Stomach (tissue), 9 donors: Measurements from ENCODE around the gene TSHZ2. TPM values are rescaled to one million over a fixed set of nuclear protein-coding genes. Genes with fewer than 3 reads are reported as not detected.

Experiments
- DNase-seq, 2 donors: peaks; one replicate each; pipeline versions ENCODE4 v3.0.0 to v3.0.0-alpha.2; 2013 to 2019
- H3K27ac ChIP-seq, 5 donors: fragments of 200-600 bp in 4 of 5; sonication (generic) in 4 of 5; one replicate each; pipeline ENCODE4 v1.5.1; 2013 to 2019; ENCODE audit warnings: mild to moderate bottlenecking in 1 of 5, moderate library complexity in 1 of 5
- H3K27me3 ChIP-seq, 3 donors: fragments of 200-600 bp; sonication (generic); one replicate each; pipeline ENCODE4 v1.5.1; 2017 to 2019; ENCODE audit warnings: mixed run types in 1 of 3
- H3K36me3 ChIP-seq, 4 donors: fragments of 200-600 bp; sonication (generic); 1 replicate in 3 of 4; 2 replicates in 1 of 4; pipeline ENCODE4 v1.5.1; 2016 to 2019
- H3K4me1 ChIP-seq, 4 donors: fragments of 200-600 bp; sonication (generic); one replicate each; pipeline ENCODE4 v1.5.1; 2016 to 2019
- H3K4me3 ChIP-seq, 4 donors: fragments of 200-600 bp; sonication (generic) in 3 of 4; one replicate each; pipeline ENCODE4 v1.5.1; 2016 to 2019; ENCODE audit warnings: mild to moderate bottlenecking in 1 of 4
- H3K9me3 ChIP-seq, 4 donors: fragments of 200-600 bp; sonication (generic); one replicate each; pipeline ENCODE4 v1.5.1; 2016 to 2019
- EP300 ChIP-seq: sonication (generic); formaldehyde crosslinking; IDR thresholded peaks from one replicate; pipeline ENCODE4 v1.6.1; 2017; ENCODE audit warnings: antibody characterized with exemption
- POLR2A ChIP-seq, 4 donors: fragments of 450-650 bp; IDR thresholded peaks; one replicate each; pipeline ENCODE4 v1.6.1; 2016; ENCODE audit warnings: antibody characterized with exemption in 4 of 4, control low read depth in 2 of 4, mild to moderate bottlenecking in 1 of 4, moderate library complexity in 1 of 4
- POLR2AphosphoS5 ChIP-seq, 3 donors: sonication (generic); formaldehyde crosslinking; IDR thresholded peaks; one replicate each; pipeline ENCODE4 v1.6.1; 2016; ENCODE audit warnings: antibody characterized with exemption in 3 of 3
- WGBS, 5 donors: extraction: QIAGEN DNeasy Blood & Tissue Kit in 3 of 5; methylation state at CpG; one replicate each; pipeline versions ENCODE4 v1.1.5 to v1.1.7; 2013 to 2018; 5-methylcytosine and 5-hydroxymethylcytosine counted together
- intact Hi-C: fragments of 100-400 bp; cut with DNase I; formaldehyde crosslinking; loops from one replicate; pipeline ENCODE4 v1.15.1; 2023; ENCODE audit warnings: low total_unique reads
- polyA plus RNA-seq, 3 donors: library from polyadenylated mRNA; stranded (reverse); fragments of 200-250 nt; gene quantifications; one replicate each; pipeline ENCODE4 v1.2.3, GENCODE V29; 2013
- total RNA-seq, 5 donors: library from RNA; depleted of rRNA; stranded (reverse); fragments of >200 nt; gene quantifications; one replicate each; pipeline versions ENCODE4 v1.1.0 to v1.2.3, GENCODE V29; 2014 to 2016
- TF ChIP-seq, protein P1 (sequence below), 7 experiments: fragments of 450-650 bp in 4 of 7; fragments of 200-600 bp in 3 of 7; sonication (generic) in 3 of 7; IDR thresholded peaks; one replicate each; pipeline ENCODE4 v1.5.1; 2016 to 2019; ENCODE audit warnings: antibody characterized with exemption in 7 of 7, control low read depth in 2 of 7, mild to moderate bottlenecking in 1 of 7
- donor health status: healthy with polysubstance abuse.
- donor health status: Bipolar disorder and iron deficiency.
- donor health status: healthy.

TSHZ2 gene
- total and polyA plus RNA-seq, 8 donors = 2.9 to 20.5 (median 5.8) TPM

GRCh38 chr20:52943185-52943841, 28.8 kb upstream of the TSHZ2 start:
- Histone ChIP-seq H3K27ac (no peak overlapping the region), H3K36me3 (no peaks in the 10 kb centered on the region), H3K4me1 (no peaks in the 10 kb centered on the region), H3K27me3 (no peaks in the 10 kb centered on the region), H3K9me3 (no peaks in the 10 kb centered on the region), H3K4me3 (no peak overlapping the region)
- intact Hi-C loops = no loop called here
- WGBS, 5 donors = 67 to 80% (median 68%) methylated on average over 2 of the region's 2 CpGs
- TF ChIP-seq POLR2AphosphoS5 (IDR thresholded peaks at IDR 0.05) = no peak
- TF ChIP-seq, protein P1, sequence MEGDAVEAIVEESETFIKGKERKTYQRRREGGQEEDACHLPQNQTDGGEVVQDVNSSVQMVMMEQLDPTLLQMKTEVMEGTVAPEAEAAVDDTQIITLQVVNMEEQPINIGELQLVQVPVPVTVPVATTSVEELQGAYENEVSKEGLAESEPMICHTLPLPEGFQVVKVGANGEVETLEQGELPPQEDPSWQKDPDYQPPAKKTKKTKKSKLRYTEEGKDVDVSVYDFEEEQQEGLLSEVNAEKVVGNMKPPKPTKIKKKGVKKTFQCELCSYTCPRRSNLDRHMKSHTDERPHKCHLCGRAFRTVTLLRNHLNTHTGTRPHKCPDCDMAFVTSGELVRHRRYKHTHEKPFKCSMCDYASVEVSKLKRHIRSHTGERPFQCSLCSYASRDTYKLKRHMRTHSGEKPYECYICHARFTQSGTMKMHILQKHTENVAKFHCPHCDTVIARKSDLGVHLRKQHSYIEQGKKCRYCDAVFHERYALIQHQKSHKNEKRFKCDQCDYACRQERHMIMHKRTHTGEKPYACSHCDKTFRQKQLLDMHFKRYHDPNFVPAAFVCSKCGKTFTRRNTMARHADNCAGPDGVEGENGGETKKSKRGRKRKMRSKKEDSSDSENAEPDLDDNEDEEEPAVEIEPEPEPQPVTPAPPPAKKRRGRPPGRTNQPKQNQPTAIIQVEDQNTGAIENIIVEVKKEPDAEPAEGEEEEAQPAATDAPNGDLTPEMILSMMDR (IDR thresholded peaks at IDR 0.05) = no peak
- TF ChIP-seq EP300 = no peak
- no peak for TF ChIP-seq POLR2A (IDR thresholded peaks at IDR 0.05)
- DNase-seq = peak in 1 of 2 donors; percentile 62

DNA sequence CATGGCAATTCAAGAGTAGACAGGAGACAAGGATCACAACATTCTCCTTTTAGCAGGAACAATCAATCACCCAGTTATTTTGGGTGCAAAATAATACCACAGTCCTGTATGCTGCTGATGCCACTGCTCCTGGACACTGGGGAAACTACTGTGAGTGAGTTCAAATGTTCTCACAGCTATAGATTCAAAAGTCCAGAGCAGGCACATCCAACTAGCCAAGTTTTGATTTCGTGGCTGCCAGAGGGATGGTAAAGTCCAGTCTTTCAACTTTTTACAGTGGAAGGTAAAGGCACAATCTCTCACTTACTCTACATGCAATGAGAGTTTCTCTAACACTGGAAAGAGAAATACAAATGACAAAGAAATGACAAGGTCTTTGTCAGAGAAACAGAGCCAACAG, 26.9 kb upstream of the TSHZ2 start:
- no peak for DNase-seq
- Histone ChIP-seq H3K36me3 (no peaks in the 10 kb centered on the region), H3K9me3 (no peaks in the 10 kb centered on the region), H3K27ac (no peak overlapping the region), H3K27me3 (no peaks in the 10 kb centered on the region), H3K4me3 (no peak overlapping the region), H3K4me1 (no peaks in the 10 kb centered on the region)
- TF ChIP-seq EP300 (no peak), POLR2AphosphoS5 (IDR thresholded peaks at IDR 0.05) (no peak), POLR2A (IDR thresholded peaks at IDR 0.05) (no peak)
- TF ChIP-seq, protein P1 (IDR thresholded peaks at IDR 0.05) = no peak
- WGBS, 5 donors = 36 to 76% (median 64%) methylated on average over 1 of the region's 1 CpG
- intact Hi-C loops = no loop called here

DNA sequence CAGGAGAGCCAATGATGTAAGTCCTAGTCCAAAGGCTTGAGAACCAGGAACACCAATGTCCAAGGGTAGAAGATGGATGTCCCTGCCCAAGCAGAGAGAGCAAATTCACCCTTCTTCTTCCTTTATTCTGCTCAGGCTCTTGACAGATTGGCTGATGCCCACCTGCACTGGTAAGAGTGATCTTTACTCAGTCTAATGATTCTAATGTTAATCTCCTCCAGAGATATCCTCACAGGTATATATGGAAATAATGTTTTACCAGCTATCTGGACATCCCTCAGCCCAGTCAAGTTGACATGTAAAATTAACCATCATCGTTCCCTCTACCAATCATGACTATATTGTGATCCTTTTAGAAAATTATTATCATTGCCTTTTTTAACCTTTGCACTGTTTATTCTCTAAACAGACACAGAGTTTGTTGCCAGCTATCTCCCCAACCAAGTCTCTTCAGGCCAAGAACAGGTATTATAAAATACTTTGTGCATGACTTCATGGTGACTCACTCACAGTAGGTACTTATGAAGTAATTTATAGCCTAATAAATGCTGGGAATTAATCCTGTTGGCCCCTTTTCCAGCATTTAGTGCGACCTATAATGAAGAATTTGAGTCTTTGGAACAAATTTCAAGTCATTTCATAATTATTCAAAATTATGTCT, 26.2 kb upstream of the TSHZ2 start:
- H3K4me1 ChIP-seq = no peaks in the 10 kb centered on the region
- DNase-seq = no peak
- H3K4me3 ChIP-seq = no peak overlapping the region
- intact Hi-C loops = no loop called here
- H3K36me3 ChIP-seq = no peaks in the 10 kb centered on the region
- H3K27me3 ChIP-seq = no peaks in the 10 kb centered on the region
- no peak for TF ChIP-seq POLR2A (IDR thresholded peaks at IDR 0.05)
- no peak for TF ChIP-seq POLR2AphosphoS5 (IDR thresholded peaks at IDR 0.05)
- TF ChIP-seq, protein P1 (IDR thresholded peaks at IDR 0.05) = no peak
- no peak for TF ChIP-seq EP300
- H3K27ac ChIP-seq = no peak overlapping the region
- WGBS, 5 donors = 50 to 83% (median 76%) methylated on average over 2 of the region's 2 CpGs
- no peaks in the 10 kb centered on the region for H3K9me3 ChIP-seq

- H3K27me3 ChIP-seq = no peaks in the 10 kb centered on the region
- TF ChIP-seq POLR2A (IDR thresholded peaks at IDR 0.05) (no peak), POLR2AphosphoS5 (IDR thresholded peaks at IDR 0.05) (no peak), EP300 (no peak)
- TF ChIP-seq, protein P1 (IDR thresholded peaks at IDR 0.05) = no peak
- no peaks in the 10 kb centered on the region for H3K9me3 ChIP-seq
- WGBS, 5 donors = 86 to 100% (median 88%) methylated on average over 1 of the region's 1 CpG
- no peak overlapping the region for H3K27ac ChIP-seq
- DNase-seq = no peak
- no peaks in the 10 kb centered on the region for H3K36me3 ChIP-seq
- no peak overlapping the region for H3K4me3 ChIP-seq
- no peaks in the 10 kb centered on the region for H3K4me1 ChIP-seq
- intact Hi-C loops = no loop called here
Observed at GRCh38 chr20:52948491-52948890, 23.7 kb upstream of the TSHZ2 start.
